Activated T-helper 9 cell treated with anti-CD3 and anti-CD28 coated beads, Interleukin-2, amount 50 U/mL, for 16 hours (primary cell): ENCODE data around the gene SMCR8.
"Not testable (repeated sequence)": the region's sequence is repeated elsewhere in the genome, so short reads cannot be mapped to it uniquely, and the experiment has no call there.

Experiments used
- DNase-seq: peaks from one replicate; pipeline ENCODE4 v3.0.0-alpha.2; 2020; ENCODE audit warnings: low read depth

SMCR8 gene

GRCh38 chr17:18361837-18362697, 47.0 kb downstream of the SMCR8 start:
- DNase-seq: no peak

GRCh38 chr17:18362698-18363100, 47.6 kb downstream of the SMCR8 start:
- no peak for DNase-seq

- peak; percentile 88 for DNase-seq
Measured at GRCh38 chr17:18363101-18364049, 48.3 kb downstream of the SMCR8 start, which contains the start of gene SHMT1. SHMT1 (minus strand) TSS chr17:18363550; CDS start chr17:18355981, 7,569 bp downstream.

- no peak for DNase-seq
Measured at GRCh38 chr17:18364166-18364565, 49.1 kb downstream of the SMCR8 start.

GRCh38 chr17:18368946-18369345, 53.9 kb downstream of the SMCR8 start:
- no peak for DNase-seq

GRCh38 chr17:18370761-18371160, 55.7 kb downstream of the SMCR8 start:
- DNase-seq: no peak

GRCh38 chr17:18371455-18371854, 56.4 kb downstream of the SMCR8 start:
- no peak for DNase-seq

GRCh38 chr17:18373181-18373580, 58.1 kb downstream of the SMCR8 start:
- not testable (repeated sequence) for DNase-seq

GRCh38 chr17:18374216-18374615, 59.1 kb downstream of the SMCR8 start:
- DNase-seq: no peak
